NCI-H2196 treated with DMSO at 0.1 percent for 48 hours (cell line): ENCODE results near the gene SPATA13.

ENCODE experiments used
- DNase-seq: peaks from one replicate; lab custom pipeline; 2025; ENCODE audit not compliant: unreplicated experiment; lab: John Stamatoyannopoulos, UW

The SPATA13 gene

GRCh38 chr13:24141333-24141910 lies 19.1 kb upstream of the SPATA13 start:
- no peak for DNase-seq

GRCh38 chr13:24142453-24142852 lies 18.1 kb upstream of the SPATA13 start:
- no peak for DNase-seq

DNA sequence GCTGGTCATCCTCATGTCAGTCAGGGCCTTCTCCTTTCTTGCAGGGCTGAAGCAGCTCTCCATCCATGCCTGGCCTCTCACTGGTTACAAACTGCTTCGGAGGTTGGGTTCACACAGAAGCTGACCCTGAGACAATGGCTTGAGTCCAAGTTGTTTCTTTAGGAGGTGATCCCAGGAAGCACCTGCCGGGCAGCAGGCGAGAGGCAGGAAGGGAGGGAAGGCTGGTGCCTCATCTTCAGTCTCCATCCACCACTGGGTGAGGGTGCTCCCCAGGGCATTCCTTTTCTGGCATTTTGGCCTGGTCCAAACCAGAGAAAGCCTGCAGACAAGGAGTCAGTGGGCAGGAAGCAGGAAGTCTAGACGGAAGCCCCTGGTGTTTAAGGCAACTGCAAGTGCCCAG lies 17.6 kb upstream of the SPATA13 start:
- DNase-seq = no peak

GRCh38 chr13:24145240-24145639 lies 15.3 kb upstream of the SPATA13 start:
- DNase-seq = no peak

- no peak for DNase-seq
Measured at GRCh38 chr13:24145674-24146073, 14.8 kb upstream of the SPATA13 start.

- DNase-seq = no peak
Measured at GRCh38 chr13:24146961-24147569, 13.5 kb upstream of the SPATA13 start.

DNA sequence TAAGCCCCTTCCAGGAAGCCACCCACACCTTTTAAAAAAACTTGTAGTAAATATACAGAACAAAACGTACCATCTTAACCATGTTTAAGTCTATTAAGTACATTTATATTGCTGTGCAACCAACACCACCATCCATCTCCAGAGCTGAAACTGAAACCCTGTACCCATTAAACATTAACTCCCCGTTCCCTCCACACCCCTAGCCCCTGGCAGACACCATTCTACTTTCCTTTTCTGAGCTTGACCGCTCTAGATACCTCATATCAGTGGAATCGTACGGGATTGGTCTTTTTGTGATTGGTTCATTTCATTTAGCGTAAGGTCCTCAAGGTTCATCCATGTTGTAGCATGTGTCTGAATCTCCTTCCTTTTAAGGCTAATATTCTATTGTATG lies 13.0 kb upstream of the SPATA13 start:
- DNase-seq = no peak

- DNase-seq = peak; percentile 8
Measured at GRCh38 chr13:24148414-24149235, 11.9 kb upstream of the SPATA13 start.

DNA sequence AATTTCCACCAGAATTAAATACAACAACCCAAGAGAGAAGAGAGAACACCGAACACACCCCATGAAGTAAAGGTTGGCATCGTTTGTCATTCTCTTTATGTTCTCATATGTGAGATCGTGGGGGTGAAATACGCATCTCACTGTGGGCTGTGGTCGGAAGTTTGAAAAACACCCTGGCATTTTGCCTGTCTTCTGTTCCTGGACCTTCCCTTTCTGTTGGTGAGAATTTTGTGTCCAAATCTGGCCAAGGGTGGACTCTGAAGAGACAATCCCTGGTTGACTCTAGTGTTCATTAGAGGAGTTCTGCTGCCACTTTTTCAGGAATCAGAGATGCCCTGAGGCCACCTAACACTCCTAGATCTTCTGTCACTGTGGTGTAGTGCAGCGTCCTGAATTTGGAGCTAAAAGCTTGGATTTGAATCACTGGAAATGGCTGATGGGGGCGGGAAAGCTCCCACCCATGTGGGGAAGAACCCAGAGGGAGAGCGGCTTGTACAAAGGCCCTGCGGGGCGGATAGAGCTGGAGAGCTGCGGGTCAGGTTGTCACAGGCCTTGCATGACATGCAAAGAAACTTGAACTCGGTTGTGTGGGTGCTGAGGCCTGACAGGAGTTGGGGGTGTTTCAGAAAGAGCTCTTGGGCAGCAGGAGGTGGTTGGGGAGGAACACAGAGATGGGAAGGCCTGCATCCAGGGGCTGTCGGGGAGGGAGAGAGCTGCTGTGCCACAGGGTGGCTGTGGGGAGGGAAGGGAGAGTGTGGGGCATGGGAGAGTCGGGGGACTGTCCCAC lies 11.1 kb upstream of the SPATA13 start:
- no peak for DNase-seq

DNA sequence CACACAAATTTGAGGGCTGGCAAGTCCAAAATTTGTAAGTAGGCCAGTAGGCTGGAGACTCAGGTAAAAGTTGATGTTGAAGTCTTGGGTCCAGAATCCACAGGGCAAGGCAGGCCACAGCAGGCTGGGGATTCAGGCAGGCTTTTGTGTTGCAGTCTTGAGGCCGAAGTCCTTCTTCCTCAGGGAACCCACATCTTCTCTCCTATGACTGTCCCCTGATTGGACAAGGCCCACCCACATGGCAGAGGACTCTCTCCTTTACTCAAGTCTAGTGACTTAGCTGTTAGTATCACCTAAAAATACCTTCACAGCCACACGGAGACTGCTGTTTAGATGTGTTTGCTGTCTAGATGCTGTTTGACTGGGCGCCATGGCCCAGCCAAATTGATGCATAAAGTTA lies 9.9 kb upstream of the SPATA13 start:
- no peak for DNase-seq

GRCh38 chr13:24151864-24152263 lies 8.7 kb upstream of the SPATA13 start:
- no peak for DNase-seq

DNA sequence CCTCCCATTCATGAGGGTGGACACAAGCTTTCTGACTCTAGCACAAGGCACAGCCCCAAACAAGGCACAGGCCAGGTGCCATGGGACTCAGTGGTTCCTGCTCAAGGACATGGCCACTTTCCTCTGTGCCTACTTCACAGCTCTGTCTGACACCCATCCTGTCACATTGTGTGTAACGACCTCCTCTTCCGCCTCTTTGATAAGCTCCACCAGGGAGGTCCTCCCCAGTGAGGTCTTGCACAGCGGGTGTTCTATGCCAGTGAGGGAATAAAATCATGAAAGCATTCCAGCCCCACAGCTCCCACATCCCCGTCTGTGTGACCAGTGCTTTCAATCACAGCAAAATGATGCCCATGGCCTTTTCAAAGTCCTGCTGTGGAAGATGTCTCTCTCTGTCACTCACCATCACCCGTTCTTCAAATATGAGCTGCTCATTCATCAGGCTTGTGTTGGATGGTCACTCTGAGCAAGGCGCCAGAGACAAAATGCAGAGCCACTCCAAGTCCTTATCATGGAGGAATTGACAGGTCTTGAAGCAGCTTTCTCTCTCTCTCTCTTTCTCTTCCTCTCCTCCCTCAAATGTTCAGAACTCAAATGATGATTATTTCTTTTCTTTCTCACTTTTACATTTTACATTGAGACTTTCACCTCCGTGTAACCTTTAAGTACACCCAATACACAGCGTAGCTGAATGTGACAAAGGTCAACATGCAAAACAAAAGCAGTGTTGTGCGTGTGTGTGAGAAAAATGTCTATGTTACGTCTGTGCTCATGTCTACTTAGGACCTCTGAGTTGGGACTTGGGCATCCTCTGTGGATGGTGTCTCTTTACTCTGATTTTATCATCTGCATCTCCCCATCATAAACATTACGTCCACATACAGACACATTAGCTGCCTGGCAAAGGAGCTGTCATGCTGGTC lies 8.0 kb upstream of the SPATA13 start:
- no peak for DNase-seq

DNA sequence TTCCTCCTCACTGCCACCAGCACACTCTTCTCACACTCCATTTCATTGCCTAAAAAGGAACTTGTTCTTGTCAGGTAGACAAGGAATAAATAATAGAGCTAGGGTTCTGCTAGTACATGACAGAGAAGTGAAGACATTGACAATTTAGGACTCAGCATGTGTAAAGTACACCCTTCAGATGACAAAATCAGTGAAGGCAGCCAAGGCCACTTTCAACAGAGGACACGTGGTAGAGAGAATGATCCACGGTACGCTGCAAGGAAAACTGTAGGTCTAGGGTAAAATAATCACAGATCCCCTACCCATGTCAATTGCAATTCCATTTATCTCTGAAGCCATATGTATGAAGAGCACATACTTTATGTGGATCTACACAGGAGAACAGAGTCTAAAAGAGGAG lies 7.2 kb upstream of the SPATA13 start:
- DNase-seq = no peak

DNA sequence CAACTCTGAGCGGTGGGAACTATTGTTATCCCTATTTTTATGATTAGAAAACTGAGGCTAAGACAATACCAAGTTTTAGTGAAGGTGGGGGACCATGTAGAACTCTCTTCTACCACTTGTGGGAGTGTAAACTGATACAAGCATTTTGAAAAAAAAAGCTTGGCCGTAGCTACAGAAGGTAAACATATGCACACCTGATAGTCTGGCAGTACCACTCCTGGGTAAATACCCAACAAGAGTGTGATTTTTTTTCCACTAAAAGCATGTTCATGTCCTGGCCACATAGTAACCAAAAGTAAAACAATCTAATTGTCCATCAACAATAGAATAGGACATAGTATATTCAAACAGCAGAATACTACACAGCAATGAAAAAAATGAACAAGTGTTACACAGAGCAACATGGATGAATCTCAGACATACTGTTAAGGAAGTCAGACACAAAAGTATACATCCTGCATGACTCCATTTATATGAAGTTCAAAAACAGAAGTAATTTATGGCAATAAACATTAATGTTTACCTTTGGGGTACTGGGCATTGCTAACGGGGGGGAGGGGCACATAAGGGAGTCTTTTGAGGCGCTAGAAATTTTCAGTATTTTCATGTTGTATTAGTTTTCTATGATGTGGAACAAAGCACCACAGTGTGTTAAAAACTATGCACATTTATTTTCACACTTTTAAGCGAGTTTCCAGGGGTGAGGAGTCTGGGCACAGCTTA lies 6.4 kb upstream of the SPATA13 start:
- no peak for DNase-seq

DNA sequence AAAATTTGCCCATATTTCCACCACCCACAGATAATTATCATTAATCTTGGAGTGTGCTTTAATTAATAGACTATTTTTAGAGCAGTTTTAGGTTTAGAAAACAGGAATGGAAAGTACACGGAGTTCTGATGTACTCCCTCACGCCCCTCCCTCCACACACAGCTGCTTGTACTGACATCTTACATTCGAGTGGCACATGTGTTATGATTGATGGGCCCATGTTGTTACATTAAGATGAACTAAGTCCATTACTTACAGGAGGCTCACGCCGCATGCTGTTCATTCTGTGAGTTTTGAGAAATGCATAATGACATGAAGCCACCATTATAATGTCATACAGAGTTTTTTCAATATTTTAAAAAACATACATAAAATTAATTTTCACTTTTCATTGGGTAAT lies 1.2 kb upstream of the SPATA13 start:
- no peak for DNase-seq

DNA sequence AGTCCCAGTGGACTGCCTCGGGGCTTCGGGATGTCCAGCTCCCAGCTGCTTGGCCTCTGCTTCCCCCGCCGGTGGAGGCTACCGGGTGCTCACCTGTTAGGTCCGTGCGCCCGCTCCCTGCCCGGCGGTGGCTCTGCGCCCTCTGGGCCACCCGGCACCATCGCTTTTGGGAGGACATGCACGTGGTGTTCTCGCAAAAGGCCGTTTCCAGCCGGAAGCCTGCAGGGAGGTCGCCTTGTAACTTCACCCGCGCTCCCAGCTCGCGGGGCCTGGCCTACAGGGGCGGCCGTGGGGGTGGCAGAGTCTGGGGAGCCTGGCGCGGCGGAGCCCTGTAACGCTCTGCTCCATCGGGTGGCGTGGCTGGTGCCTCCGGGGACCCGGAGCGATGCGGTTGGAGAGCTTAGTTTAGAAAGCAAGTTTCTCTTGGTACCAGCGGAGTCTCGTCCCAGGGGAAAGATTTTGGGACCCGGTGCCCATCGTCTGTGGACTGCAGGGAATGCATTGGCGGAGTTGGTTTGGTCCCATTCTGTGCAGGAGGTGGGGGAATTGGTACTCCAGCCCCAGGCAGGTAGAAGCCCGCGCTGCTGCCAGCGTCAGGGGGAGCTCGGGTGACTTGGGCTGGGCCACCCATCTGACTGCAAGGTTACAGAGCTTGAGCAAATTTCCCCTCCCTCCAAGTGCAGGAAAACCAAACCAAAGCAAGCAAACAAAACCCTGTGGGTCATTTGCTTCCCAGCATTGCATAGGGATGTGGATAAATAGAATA lies 673 bp downstream of the SPATA13 start:
- DNase-seq = no peak

DNA sequence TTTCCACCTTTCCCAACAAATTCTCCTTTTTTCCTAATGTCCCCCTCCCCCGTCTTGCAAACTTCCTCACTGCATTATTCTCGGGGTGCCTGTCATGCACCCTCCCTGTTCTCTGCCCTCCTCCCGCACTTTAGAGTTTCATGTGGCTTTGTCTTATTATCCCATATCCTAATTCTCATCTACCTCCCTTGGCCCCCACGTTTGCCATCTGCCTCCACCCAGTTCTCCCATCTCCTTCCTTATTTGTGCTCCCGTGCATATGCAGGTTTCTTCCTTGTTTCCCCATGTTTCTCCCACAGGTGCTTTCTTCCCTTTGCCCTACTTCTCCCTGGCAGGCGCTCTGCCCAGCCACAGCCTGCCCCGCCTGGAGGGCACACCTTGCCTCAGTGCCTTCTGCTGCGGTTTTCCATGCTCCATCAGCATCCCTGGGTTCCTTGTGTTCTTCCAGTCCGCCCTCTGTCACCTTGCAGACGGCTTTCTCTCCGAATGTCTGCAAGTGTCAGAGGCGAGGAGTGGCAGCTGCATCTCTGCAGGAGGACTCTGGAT lies 1.5 kb downstream of the SPATA13 start:
- DNase-seq = no peak

- DNase-seq = no peak
Measured at GRCh38 chr13:24162604-24163003, 2.1 kb downstream of the SPATA13 start.

- DNase-seq = no peak
Measured at GRCh38 chr13:24165746-24166145, 5.2 kb downstream of the SPATA13 start.
